GM18498 (cell line): ENCODE data around the gene TAAR9.
"Not testable (repeated sequence)": the region's sequence is repeated elsewhere in the genome, so short reads cannot be mapped to it uniquely, and the experiment has no call there.

Experiments used
- ATAC-seq: cut with Tn5 transposase; IDR thresholded peaks from one replicate; pipeline ENCODE4 v1.9.1; 2021; ENCODE audit warnings: mild to moderate bottlenecking, moderate library complexity; ENCODE audit not compliant: unreplicated experiment

Gene TAAR9

DNA sequence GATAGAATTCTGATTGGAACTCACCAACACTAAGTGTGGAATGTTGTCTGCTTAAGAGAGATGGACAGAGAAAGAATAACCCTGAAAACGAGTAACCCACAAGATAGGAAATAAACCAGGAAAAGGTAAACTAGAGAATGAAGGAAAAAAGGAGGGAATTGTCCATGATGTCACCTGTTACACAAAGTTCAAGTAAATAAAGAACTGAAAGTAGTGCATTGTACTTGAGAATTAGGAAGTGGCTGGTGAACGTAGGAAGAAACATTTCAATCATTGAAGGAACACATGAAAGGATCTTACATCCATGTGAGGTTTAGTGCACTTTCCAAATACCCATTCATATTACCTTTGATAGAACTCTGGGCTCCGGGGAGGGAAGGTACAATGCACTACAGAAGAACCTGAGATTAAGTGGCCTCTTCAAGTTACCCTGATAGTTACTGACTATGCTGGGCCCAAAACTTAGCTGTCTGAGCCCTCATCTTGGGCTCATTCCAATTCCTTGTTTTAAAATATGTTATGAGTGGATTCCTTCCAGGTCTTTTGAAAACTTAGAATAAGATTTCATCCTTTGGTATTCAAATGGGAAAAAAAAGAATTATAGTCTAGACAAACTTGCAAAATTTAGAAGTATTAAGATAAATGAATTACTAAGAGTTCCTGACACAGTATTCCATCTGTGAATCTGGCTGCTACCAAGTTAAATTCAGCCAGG, 24.1 kb upstream of the TAAR9 start:
- no peak for ATAC-seq

DNA sequence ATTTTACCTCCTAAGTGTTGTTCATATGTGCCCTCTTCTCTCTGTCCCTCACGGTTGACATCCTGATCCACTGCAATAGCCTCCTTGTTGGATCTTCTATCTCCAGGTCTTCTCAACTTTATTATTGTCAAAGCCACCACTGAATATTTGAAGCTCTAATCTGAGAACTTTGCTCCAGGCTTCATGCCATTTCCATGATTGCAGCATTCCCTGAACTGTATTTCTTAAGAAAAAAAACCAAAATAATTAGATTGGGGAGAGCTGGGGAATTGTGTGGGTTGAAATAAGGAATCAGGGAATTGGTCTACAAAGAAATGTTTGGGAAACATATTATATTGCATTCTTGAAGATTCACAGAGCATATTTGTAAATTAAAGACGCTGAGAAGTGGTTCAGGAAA, 22.7 kb upstream of the TAAR9 start:
- ATAC-seq = no peak

DNA sequence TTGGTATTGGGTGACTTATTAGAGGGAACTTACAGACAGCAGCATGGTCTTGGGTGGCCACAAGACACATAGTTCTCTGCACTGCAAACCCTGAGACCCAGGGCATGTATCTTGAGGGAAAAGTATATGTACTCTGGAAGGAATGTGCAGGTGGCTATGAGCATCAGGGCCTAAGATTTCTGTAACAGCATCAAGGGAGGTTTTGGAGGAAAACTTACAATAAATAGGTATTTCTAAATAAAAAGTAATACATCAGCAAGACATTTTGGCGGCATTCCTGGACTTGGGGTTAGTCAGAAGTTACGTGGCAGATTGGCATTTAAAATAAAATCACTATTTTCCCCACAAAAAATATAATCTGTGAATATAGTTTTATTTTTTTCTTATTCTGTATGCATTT, 17.1 kb upstream of the TAAR9 start:
- ATAC-seq = no peak

DNA sequence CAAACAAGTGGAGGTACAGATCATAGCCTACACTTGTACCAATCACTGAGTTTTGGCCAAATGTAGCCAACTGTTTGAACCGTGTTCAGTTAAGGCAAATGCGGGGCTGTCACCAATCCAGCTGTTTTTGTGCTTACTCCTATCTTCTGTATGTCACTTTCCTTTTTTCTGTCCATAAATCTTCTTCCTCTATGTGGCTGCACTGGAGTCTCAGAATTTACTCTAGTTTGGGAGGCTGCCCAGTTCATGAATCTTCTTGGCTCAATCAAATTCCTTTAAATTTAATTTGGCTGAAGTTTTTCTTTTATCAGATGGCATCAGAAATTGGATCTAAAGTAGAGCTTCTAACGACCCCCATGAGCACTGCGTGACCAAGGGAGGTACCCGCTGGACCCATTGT, 13.4 kb upstream of the TAAR9 start:
- ATAC-seq = no peak

DNA sequence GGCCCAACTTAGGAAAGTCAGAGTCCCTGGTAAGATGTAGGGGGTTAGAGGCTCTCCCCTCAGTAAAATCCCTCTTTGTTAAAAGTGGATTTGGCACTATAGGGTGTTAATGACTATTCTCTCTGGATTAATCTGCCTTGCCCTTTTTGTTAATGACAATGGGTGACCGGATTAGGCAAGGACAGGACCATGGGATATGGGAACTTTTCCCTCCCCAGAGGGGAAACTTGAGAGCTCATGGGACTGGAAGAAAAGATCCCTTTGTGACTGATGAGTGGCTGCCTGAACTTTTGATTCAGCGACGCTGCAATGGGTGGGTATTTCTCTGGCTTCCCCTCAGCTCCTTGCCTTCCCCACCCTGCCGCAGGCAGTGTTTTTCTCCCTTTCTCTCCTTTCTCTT, 12.2 kb upstream of the TAAR9 start:
- ATAC-seq = no peak

DNA sequence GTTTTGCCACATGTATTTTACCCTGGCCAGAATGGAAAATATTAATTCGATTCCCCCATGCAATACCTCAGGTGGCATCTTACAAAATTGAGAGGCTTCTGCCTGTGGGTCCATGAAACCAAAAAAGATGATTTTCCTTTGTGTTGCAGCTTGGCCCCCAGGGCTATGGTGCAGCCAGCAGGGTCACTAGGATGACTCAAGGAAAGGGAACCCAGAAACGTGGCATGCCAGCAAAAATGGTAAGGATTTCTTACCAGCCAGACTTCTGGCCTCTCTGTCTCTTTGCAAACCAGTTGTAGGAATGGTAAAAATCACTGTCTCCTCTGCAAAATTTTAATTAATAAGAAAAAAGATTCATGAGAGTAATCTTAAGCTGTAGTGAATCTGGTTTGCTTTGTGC, 11.6 kb upstream of the TAAR9 start:
- no peak for ATAC-seq

DNA sequence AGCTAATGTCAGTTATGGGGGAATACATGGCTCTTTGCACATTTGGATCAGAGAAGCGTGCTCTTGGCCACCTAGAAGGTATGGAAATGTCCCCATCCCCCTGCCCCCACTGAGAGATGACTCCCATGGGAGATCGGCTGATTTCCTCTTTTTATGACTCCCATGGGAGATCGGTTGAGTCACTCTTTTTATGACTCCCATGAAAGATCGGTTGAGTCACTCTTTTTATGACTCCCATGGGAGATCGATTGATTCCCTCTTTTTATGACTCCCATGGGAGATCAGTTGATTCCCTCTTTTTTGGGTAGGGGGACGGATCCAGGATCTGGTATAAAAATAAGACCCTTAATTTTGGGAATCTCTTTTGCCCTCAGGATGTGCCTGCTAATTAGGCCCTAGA, 10.3 kb upstream of the TAAR9 start:
- ATAC-seq = no peak

DNA sequence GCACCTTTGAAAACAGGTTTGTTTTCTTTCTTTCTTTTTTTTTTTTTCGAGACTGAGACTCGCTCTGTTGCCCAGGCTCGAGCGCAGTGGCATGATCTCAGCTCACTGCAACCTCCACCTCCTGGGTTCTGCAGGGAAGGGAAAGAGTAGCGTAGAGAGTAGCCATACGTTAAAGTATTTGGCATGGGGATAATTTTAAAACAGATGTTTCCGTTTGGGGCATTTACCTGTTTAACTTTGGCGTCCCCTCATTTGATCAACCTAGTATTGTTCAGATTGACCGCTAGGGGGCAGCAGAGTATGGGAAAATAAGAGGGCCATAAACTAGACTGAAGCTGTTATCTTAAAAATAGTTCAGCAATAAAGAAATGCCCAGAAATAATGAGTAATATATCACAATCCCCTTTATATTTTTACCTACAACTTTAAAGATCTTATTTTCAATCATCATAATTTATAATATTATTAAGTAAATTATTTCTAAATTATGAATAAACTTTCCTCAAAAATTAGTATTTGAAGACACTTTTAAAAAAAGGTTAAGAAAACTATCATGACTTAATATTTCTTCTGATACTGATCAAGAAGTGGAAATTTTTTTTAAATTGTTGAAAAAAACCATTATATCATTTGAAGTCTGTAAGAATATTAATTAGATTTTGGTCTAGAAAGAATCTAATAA, 7.6 kb upstream of the TAAR9 start:
- peak; percentile 92 for ATAC-seq

DNA sequence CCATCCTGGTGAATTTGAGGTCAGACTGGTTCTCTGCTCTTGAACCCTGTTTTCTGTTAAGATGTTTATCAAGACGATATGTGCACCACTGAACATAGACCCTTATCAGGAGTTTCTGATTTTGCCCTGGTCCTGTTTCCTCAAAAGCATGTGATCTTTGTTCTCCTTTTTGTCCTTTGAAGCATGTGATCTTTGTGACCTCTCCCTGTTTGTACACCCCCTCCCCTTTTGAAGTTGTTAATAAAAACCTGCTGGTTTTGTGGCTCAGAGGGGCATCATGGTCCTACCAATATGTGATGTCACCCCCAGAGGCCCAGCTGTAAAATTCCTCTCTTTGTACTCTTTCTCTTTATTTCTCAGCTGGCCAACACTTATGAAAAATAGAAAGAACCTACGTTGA, 3.5 kb upstream of the TAAR9 start:
- ATAC-seq = not testable (repeated sequence)

DNA sequence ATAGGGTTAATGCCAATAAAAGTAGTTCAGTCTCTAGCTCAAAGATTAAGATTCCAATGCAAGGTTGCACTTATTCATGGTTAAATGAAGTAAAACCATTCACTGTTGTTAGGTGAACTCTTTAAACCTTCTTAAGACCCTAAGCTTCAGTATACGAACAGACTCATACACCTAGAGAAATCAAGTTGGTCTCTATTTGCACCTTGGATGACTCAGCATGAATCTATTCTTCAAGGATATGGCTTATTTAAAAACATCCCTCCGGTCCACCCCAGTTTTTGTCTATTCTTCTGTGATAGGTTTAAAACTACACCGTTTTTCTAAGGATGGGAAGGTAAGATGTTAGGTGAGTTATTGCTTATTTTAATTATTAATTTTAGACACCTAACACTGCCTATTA, 932 bp upstream of the TAAR9 start:
- no peak for ATAC-seq

DNA sequence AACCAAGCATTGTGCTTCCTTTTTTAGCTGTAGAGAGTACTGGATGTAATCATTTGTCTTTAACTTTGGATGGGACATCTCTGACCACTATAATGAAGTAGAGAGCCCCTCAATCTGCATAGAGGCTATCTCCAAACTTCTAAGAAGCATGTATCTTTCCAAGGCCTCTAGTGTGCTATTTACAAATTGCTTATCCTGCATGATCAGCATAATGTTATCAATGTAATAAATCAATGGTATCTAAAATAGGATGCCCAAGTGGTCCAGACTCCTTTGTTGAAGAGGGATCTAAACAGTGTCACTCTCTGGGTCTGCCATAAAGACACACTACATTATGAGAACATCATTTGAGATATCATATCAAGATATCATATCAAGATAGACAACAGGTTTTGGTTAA, 6.7 kb downstream of the TAAR9 start:
- no peak for ATAC-seq

DNA sequence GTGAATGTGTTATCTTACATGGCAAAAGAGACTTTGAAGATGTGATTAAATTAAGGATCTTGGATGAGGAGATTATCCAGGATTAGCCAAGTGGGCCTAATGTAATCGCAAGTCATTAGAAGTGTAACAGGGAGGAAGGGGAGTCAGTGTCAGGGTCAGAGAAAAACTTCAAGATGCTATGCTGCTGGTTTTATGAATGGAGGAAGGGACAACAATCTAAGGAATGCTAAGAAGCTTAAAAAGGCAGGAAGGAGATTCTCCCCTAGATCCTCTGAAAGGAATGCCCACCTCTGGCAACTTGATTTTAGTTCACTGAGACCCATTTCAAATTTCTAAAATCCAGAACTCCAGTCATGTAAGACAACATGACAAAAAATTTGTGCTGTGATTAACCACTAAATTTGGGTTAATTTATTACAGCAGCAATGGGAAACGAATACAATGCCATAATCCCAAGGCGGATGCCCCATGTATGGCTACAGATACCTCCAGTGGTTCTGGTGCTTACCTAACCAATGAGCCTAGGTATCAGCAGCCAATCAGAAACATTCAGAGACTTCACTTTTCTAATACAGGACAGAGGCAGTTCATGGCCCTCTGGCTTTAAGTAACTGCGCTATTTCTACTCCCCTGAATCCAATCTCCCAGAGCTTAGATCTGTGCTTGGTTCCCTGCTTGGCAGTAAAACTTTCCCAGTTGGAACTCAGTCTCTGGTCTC, 10.8 kb downstream of the TAAR9 start:
- no peak for ATAC-seq

DNA sequence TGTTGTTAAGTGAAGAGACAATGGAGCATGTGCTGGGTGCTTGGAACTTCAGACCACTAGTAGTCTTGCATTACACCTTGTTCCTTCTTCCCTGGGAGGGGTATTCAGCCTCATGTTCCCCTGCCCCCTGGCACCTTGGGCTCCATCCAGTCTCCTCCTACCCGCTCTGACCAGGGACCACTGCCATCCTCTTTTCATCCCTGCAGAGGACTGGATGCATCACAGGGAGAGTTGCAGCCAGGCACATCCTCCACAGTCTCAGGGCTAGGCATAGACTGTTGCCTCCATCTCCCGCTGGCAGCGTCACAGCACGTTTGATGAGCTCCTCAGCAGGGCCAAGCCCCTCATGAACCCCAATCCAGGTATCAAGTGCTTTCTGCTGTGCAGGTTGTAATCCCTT, 13.1 kb downstream of the TAAR9 start:
- no peak for ATAC-seq

DNA sequence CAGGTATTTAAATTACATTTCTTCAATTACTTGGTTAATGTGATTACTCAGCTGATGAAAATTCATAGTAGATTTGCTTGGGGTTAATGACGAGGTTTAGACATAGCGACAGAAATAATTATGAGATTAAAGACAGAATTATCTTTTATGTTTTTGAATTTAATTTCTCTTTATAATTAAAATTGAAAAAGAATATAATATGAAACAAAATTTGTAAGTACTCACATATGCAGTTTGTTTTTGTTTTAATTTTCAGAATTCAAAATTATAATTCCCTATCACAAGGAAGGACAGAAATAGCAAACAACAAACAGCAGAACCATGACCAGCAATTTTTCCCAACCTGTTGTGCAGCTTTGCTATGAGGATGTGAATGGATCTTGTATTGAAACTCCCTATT, 14.3 kb downstream of the TAAR9 start, which contains the start of gene TAAR8:
TAAR8 (plus strand) TSS at position 301 of the 400 bp plus-strand sequence; CDS start at position 322, 21 bp downstream.
- no peak for ATAC-seq

DNA sequence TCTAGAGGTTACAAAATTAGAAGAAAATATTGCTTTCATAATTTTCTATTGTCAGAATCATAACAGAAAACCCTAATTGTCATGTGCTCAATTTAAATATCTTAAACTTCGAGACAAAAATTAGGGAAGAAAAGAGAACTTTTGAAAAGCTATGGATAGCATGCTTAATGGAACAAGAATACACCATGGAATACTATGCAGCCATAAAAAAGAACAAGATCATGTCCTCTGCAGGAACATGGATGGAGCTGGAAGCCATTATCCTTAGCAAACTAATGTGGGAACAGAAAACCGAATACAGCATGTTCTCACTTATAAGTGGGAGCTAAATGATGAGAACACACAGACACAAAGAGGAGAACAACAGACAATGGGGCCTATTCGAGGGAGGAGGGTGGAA, 22.0 kb downstream of the TAAR9 start:
- ATAC-seq = not testable (repeated sequence)

DNA sequence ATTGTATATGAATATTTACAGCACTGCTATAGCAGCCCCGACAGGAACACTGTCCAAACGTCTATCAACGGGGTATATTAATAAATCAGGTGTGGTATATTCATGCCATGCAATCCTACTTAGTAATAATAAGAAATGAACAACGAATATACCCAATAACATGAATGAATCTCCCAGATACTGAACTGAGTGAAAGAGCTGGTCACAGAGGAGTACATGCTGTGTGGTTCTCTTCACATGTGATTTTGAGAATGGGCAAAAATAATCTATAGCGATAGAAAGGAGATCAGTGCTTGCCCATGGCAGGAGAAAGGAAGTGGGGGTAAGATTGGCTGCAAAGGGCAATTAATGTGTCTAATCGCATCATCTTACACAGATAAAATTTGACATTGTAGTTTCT, 28.3 kb downstream of the TAAR9 start:
- ATAC-seq = no peak

DNA sequence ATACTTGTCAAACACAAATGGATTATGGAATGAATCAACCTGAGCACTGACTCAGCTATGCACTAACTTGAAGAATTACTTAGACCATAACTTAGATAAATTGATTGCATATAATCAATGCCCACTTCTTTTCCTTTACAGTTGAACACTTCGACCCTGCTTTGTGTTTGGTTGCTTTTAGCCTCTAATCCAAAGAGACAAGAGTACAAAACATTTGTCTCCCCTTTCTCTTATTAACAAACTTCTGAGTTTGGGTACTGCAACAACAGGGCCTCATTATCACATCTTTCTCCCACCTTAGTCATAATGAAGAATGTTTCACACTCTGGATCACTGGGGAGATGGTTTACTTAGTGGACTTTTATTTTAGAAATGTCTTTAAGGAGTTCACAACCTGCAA, 29.5 kb downstream of the TAAR9 start:
- ATAC-seq = no peak

DNA sequence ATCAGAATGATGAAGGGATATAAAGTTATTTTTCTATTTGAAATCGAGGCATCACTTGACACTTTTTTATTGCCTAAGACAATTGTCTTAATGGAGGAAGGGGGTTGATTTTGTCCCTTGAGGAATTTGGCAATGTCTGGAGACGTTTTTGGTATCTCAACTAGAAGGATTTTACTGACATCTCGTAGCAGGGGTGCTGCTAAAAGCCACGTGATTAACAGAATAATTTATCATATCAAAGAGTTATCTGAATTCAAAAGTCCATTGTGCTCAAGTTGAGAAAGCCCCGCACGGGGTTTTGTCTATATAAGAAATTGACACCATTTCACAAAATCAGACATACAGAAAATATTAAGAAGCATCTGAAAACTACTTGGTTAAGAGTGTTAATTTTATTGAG, 30.5 kb downstream of the TAAR9 start:
- no peak for ATAC-seq

DNA sequence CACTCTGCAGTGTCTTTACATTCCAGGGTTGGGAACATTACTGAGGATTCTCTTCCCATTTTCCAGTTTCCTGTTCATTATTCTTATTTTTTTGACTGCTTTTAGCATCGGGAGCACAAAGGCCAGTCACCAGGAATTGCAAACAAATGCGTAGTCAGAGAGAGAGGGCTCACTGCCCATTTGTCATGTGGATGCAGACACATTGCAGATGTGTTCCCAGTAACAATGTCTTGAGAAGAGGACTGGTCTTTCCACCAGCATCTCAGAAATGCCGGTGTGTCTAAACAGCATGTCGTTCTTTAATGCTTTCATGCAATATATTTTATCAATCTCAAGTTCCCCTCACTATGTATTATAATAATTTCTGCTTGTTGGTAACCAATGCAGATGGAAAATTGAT, 31.1 kb downstream of the TAAR9 start:
- ATAC-seq = no peak

DNA sequence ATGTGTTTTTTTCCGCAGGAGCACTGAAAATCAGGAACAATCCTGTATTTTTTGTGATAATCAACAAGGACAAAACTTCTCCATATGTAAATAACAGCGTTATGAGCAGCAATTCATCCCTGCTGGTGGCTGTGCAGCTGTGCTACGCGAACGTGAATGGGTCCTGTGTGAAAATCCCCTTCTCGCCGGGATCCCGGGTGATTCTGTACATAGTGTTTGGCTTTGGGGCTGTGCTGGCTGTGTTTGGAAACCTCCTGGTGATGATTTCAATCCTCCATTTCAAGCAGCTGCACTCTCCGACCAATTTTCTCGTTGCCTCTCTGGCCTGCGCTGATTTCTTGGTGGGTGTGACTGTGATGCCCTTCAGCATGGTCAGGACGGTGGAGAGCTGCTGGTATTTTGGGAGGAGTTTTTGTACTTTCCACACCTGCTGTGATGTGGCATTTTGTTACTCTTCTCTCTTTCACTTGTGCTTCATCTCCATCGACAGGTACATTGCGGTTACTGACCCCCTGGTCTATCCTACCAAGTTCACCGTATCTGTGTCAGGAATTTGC, 32.2 kb downstream of the TAAR9 start, which contains the start of gene TAAR6:
TAAR6 (plus strand) TSS at position 102 of the 557 bp plus-strand sequence; CDS start at position 102, 0 bp downstream.
- no peak for ATAC-seq

DNA sequence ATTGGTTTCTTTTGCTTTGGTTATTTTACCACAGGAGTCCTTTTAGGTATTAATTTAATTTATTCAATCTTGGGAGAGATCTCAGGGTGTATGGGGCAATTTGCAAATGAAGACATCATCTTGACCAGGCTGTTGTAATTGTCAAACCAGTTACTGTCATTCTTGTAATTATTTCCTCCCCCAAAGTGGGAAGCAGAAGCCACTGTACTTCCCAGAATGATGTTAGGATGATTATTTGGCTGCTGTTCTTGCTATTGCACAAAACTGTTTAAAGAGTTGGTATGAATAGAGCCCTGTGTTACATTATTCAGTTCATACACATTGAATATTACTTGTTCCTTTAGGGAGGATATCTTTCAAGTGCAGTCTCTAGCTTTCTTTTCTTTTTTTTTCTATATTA, 33.7 kb downstream of the TAAR9 start:
- no peak for ATAC-seq

DNA sequence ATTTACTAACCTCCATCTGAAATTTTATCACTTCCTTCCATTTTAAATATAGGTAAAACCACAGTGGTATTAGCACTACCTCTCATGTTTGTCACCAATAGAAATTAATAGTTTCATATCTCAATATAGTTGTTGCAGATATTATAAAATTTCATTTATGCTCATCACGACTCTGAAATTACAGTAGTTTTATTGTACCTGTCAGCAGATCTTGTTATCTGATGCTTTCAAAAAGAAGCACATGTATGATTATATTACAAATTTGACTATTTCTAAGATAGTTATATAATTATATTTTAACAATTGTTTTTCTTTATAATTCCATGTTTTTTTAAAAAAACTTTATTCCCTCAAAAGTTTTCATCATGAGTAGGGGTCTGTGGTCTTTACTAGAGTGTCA, 46.6 kb downstream of the TAAR9 start:
- no peak for ATAC-seq
